GM23248 (cell line): ENCODE measurements around the gene PIEZO1. TPM values are rescaled to one million over a fixed set of nuclear protein-coding genes. Genes with fewer than 3 reads are reported as not detected.

Experiments
- DNase-seq: peaks from one replicate; pipeline ENCODE4 v3.0.0-alpha.2; 2015
- H2AFZ ChIP-seq: fragments of 200-600 bp; sonication (generic); 2 replicates; pipeline ENCODE4 v1.6.1; 2016; ENCODE audit warnings: antibody characterized with exemption
- H3F3A ChIP-seq: fragments of 200-600 bp; sonication (generic); 2 replicates; pipeline ENCODE4 v1.6.1; 2016; ENCODE audit warnings: mild to moderate bottlenecking, antibody characterized with exemption, mixed run types; ENCODE audit not compliant: insufficient read depth
- H3K27ac ChIP-seq: fragments of 200-600 bp; sonication (generic); 2 replicates; pipeline ENCODE4 v1.5.1; 2016; ENCODE audit warnings: mild to moderate bottlenecking
- H3K27me3 ChIP-seq: fragments of 200-600 bp; sonication (generic); replicated peaks from 2 replicates; pipeline ENCODE4 v1.6.1; 2016; ENCODE audit warnings: mild to moderate bottlenecking; ENCODE audit not compliant: insufficient read depth
- H3K36me3 ChIP-seq: fragments of 200-600 bp; sonication (generic); 2 replicates; pipeline ENCODE4 v1.6.1; 2016; ENCODE audit warnings: low read depth, mild to moderate bottlenecking
- H3K4me1 ChIP-seq: fragments of 200-600 bp; sonication (generic); 2 replicates; pipeline ENCODE4 v1.6.1; 2016; ENCODE audit warnings: mild to moderate bottlenecking; ENCODE audit not compliant: insufficient read depth
- H3K4me2 ChIP-seq: fragments of 200-600 bp; sonication (generic); one replicate; pipeline ENCODE4 v1.6.1; 2016; ENCODE audit warnings: mild to moderate bottlenecking; ENCODE audit not compliant: unreplicated experiment
- H3K4me3 ChIP-seq: fragments of 200-600 bp; sonication (generic); 2 replicates; pipeline ENCODE4 v1.5.1; 2016; ENCODE audit warnings: mild to moderate bottlenecking
- H3K79me2 ChIP-seq: fragments of 200-600 bp; sonication (generic); 2 replicates; pipeline ENCODE4 v1.6.1; 2016; ENCODE audit warnings: mild to moderate bottlenecking; ENCODE audit not compliant: insufficient read depth
- H3K9ac ChIP-seq: fragments of 200-600 bp; sonication (generic); 2 replicates; pipeline ENCODE4 v1.6.1; 2016; ENCODE audit warnings: mild to moderate bottlenecking
- H3K9me2 ChIP-seq: fragments of 200-600 bp; sonication (generic); 2 replicates; pipeline ENCODE4 v1.6.1; 2016; ENCODE audit warnings: mixed run types, mild to moderate bottlenecking, moderate library complexity; ENCODE audit not compliant: insufficient read depth
- H3K9me3 ChIP-seq: fragments of 200-600 bp; sonication (generic); one replicate; pipeline ENCODE4 v1.6.1; 2017; ENCODE audit warnings: low read depth
- H4K20me1 ChIP-seq: fragments of 200-600 bp; sonication (generic); 2 replicates; pipeline ENCODE4 v1.6.0; 2016; ENCODE audit not compliant: insufficient read depth
- EZH2 ChIP-seq: fragments of 200-600 bp; sonication (generic); IDR thresholded peaks from 2 replicates; pipeline ENCODE4 v1.6.1; 2018; ENCODE audit warnings: antibody characterized with exemption, mild to moderate bottlenecking; ENCODE audit not compliant: insufficient read depth, poor library complexity, severe bottlenecking
- EZH2phosphoT487 ChIP-seq: fragments of 200-600 bp; sonication (generic); IDR thresholded peaks from 2 replicates; pipeline ENCODE4 v1.6.1; 2018; ENCODE audit warnings: antibody characterized with exemption, moderate library complexity, mild to moderate bottlenecking, low read depth; ENCODE audit not compliant: insufficient read depth
- WGBS, 2 experiments: methylation state at CpG; one replicate each; pipeline ENCODE4 v1.1.6; 2015 to 2017; ENCODE audit warnings: low lambda C conversion rate in 2 of 2, low coverage in 1 of 2; ENCODE audit errors: missing lambda C conversion rate in 2 of 2; 5-methylcytosine and 5-hydroxymethylcytosine counted together
- in situ Hi-C: fragments of 300-500 bp; cut with MboI; formaldehyde crosslinking; loops from 2 replicates; pipeline ENCODE4 v1.15.0; 2020
- polyA plus RNA-seq: library from polyadenylated mRNA; unstranded; fragments of >200 nt; fragmentation: Nextera tagmentation; extraction: Ambion mirVana; gene quantifications from 2 replicates; pipeline ENCODE4 v1.2.1, GENCODE V29; 2016
- total RNA-seq: library from RNA; depleted of rRNA; stranded (reverse); fragments of >200 nt; shearing (Covaris generic); gene quantifications from 2 replicates; pipeline ENCODE4 v1.2.3, GENCODE V29; 2014

PIEZO1 gene
- total and polyA plus RNA-seq, 2 experiments from 2014 or later: 95.3 to 223 TPM

DNA sequence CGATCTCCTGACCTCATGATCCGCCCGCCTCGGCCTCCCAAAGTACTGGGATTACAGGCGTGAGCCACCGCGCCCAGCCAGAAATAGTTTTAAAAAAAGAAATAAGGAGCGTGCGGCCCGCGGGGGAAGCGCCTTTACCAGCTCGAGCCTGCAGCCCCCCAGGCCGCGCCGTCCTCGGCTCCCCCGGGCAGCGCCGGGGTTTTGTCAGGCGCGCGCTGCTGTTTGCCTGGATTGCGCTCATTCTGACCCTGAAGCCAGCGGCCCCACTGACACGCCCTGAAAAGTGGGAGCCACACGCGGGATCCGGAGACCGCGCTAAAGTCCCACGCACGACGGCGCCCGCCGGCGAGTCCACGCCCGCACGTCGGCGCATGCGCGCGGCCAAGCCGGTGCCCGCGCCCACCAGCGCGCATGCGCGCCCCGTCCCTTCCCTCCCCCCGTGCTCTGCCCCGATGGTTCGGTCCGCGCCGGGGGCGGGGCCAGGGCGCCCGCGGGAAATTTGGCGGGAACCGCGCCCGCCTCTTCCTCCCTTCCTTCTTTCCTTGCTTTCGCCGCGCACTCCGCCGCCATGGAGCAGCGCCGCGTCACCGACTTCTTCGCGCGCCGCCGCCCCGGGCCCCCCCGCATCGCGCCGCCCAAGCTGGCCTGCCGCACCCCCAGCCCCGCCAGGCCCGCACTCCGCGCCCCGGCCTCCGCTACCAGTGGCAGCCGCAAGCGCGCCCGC, 18.4 kb upstream of the PIEZO1 start, which contains the start of gene CDT1:
Gene CDT1 (plus strand): TSS at position 526 of the 724 bp plus-strand sequence. CDS start 43 bp downstream, at position 569.
- Histone ChIP-seq H4K20me1 (no peaks in the 10 kb centered on the region), H3K9me2 (no peaks in the 10 kb centered on the region), H3K4me3 (peak within 1 kb of the TSS; percentile 78), H3K9me3 (no peaks in the 10 kb centered on the region), H3K4me2 (peak within 1 kb of the TSS; percentile 83), H2AFZ (peak within 1 kb of the TSS; percentile 66), H3K27ac (peak within 1 kb of the TSS; percentile 66), H3K9ac (peak within 1 kb of the TSS; percentile 85), H3K36me3 (no peaks in the 10 kb centered on the region), H3K79me2 (peaks cover 12% of the 10 kb centered on the region), H3K4me1 (peaks cover 10% of the 10 kb centered on the region; the same call in 1 of the 2 replicates), H3F3A (no peaks in the 10 kb centered on the region), H3K27me3 (no peaks in the 10 kb centered on the region)
- TF ChIP-seq EZH2phosphoT487: no peak
- TF ChIP-seq EZH2: no peak
- DNase-seq: peak; percentile 85
- in situ Hi-C loops: no loop called here
- 1% methylated on average over 31 to 98 of the region's 98 CpGs for WGBS, 2 experiments

DNA sequence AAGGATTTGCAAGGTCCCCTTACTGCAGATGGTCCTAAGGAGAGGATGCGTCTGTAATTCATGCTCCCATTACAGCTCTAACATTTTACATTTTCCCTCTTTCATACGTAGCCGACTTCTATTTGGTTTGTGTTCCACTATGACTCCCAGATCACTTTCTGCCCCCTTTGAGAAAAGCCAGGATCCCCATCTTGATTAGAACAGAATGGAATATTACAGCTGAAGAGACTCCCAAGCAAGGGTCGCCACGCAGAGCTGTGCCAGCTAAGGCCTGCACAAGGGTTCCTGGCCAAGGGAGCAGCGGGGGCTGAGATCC, 15.2 kb upstream of the PIEZO1 start:
- no peaks in the 10 kb centered on the region for H3F3A ChIP-seq

DNA sequence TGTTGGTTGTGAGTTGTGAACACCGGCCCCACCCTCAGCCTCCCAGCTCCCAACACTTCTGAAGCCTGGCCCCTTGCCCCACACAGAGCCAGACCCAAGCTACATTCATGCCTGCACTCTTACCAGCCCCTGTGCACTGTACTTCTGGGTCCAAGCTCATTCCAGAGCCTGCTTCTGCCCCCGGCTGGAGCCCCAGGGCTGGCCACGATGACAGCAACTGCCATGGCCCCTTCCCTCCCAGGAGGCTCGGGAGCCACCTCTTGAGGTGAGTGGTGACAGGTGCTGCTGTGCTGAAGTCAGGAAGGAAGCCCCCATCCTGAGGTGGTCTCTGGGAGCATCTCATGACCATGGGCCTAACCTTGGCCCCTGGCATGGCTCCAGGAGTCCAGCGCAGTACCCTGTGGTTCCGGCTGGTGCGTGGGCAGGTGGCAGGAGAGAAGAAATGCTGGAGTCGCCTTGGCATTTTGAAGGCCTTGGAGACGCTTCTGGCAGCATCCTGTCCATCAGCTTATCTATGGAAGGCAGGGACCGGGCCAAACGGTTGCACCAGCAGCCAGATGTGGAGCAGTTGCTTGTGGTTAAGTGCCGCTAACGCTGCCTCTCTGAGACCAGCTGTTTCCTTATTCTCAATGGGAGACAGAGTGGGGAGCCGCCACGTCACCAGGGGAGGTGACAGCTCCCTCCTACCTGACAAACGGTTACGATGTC, 14.7 kb upstream of the PIEZO1 start:
- H3F3A ChIP-seq: no peaks in the 10 kb centered on the region
- no peaks in the 10 kb centered on the region for H3K27me3 ChIP-seq
- no peak overlapping the region for H3K27ac ChIP-seq
- H3K9me2 ChIP-seq: no peaks in the 10 kb centered on the region
- peaks cover 10% of the 10 kb centered on the region; the same call in 1 of the 2 replicates for H3K4me1 ChIP-seq
- no peaks in the 10 kb centered on the region for H4K20me1 ChIP-seq
- no peak overlapping the region for H3K9ac ChIP-seq
- H3K36me3 ChIP-seq: no peaks in the 10 kb centered on the region
- no peak for DNase-seq
- in situ Hi-C loops: no loop called here
- whole genome bisulfite sequencing, 2 experiments: 93% methylated on average over 17 of the region's 17 CpGs
- TF ChIP-seq EZH2: no peak
- no peak for TF ChIP-seq EZH2phosphoT487
- H3K4me2 ChIP-seq: no peak overlapping the region
- H3K9me3 ChIP-seq: no peaks in the 10 kb centered on the region
- H3K79me2 ChIP-seq: peaks cover 6% of the 10 kb centered on the region
- H2AFZ ChIP-seq: no peak overlapping the region
- no peak overlapping the region for H3K4me3 ChIP-seq

More for the DNA sequence above, 15.2 kb upstream of the PIEZO1 start:
- Histone ChIP-seq H3K9me3 (no peaks in the 10 kb centered on the region), H3K27ac (no peak overlapping the region), H3K79me2 (peaks cover 11% of the 10 kb centered on the region), H3K27me3 (no peaks in the 10 kb centered on the region), H4K20me1 (no peaks in the 10 kb centered on the region), H3K9me2 (no peaks in the 10 kb centered on the region), H3K4me1 (peaks cover 10% of the 10 kb centered on the region; the same call in 1 of the 2 replicates), H3K36me3 (no peaks in the 10 kb centered on the region), H2AFZ (no peak overlapping the region), H3K4me3 (no peak overlapping the region), H3K4me2 (no peak overlapping the region), H3K9ac (no peak overlapping the region)
- WGBS, 2 experiments: 81 to 90% methylated on average over 6 of the region's 6 CpGs
- DNase-seq: no peak
- in situ Hi-C loops: no loop called here
- TF ChIP-seq EZH2 (no peak), EZH2phosphoT487 (no peak)

DNA sequence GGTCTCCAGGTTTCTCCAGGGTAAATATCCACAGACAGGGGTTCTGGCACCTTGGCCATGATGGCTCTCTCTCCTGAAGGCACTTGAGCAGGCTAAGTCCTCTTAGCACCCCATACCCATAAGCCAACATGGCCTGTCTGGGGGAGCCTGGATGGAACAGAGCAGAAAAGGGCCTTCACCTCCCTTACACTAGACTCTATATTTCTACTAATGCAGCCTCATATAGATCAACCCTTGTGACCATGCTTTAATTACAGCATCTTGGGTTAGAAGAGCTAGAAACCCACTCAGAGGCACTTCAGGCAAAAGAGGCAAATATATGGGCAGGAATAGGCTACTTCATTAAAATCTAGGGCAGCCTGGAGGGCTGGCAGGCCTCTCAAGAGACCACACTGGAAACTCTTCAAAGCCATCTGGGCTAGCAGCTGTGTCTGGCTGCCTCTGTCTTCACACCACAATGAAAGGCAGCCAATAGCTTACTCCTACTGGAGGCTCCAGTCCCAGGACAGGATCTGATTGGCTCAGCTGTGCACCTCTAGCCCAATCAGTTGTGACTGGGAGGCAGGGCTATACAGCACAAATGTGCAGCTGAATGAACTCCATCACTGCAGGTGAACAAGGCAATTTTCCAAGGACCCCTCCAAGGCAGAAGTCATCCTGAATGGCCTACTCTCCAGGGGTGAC, 13.9 kb upstream of the PIEZO1 start:
- Histone ChIP-seq H3K9me2 (no peaks in the 10 kb centered on the region), H3K9me3 (no peaks in the 10 kb centered on the region), H3K9ac (no peak overlapping the region), H3K27me3 (no peaks in the 10 kb centered on the region), H3K79me2 (no peaks in the 10 kb centered on the region), H2AFZ (no peak overlapping the region), H3K4me3 (no peak overlapping the region), H3F3A (no peaks in the 10 kb centered on the region), H3K4me2 (no peak overlapping the region), H3K27ac (no peak overlapping the region), H4K20me1 (no peaks in the 10 kb centered on the region), H3K36me3 (no peaks in the 10 kb centered on the region), H3K4me1 (0 out of 2 replicates have a peak, but pooled peaks cover 5% of the 10 kb centered on the region)
- TF ChIP-seq EZH2phosphoT487 (no peak), EZH2 (no peak)
- DNase-seq: no peak
- in situ Hi-C loops: no loop called here
